ENCODE data around the gene PRR19. TPM values are rescaled to one million over a fixed set of nuclear protein-coding genes. Genes with fewer than 3 reads are reported as not detected.

Gene PRR19
- total and polyA plus RNA-seq, 2 donors (not counting 1 experiment from before 2014, with no cell fraction given): 0.39 to 0.54 TPM

DNA sequence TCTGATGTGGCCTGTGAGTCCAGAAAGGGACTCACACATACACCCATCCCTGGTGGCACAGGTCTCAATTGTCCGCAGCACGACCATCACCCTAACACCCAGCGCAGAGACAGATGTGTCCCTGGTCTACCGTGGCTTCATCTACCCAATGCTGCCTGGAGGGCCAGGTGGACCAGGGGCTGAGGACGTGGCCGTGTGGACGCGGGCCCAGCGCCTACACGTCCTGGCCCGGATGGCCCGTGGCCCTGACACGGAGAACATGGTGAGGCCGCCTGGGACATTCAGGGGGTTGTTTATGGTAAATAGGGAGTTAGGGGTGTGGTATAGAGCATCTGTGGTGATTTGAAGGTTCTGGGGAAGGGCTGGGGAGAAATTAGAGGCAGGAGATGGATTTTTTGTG, 46.3 kb downstream of the PRR19 start:
- Histone ChIP-seq H3K4me1 (ENCODE audit: control insufficient read depth in 2 of 2, insufficient read depth in 2 of 2, low read length in 2 of 2) (peaks cover 0 to 10% of the 10 kb centered on the region in 2 donors), H3K79me2 (ENCODE audit: control insufficient read depth, insufficient read depth, low read length) (no peaks in the 10 kb centered on the region), H4K20me1 (ENCODE audit: control insufficient read depth, insufficient read depth, low read length, poor library complexity, severe bottlenecking) (no peaks in the 10 kb centered on the region), H3K36me3 (replicated peaks in 1 of 2; ENCODE audit: control extremely low read depth in 1 of 2, control insufficient read depth in 1 of 2, extremely low read depth in 1 of 2, insufficient read depth in 2 of 2, low read length in 1 of 2) (peaks cover 0 to 16% of the 10 kb centered on the region in 2 experiments), H2AFZ (ENCODE audit: insufficient read depth, low read depth, low read length, poor library complexity, severe bottlenecking) (no peak overlapping the region), H3K4me3 (ENCODE audit: control extremely low read depth in 1 of 5, extremely low read depth in 1 of 5, insufficient read depth in 1 of 5, low read depth in 2 of 5, low read length in 4 of 5) (no peak overlapping the region), H3K27ac (ENCODE audit: low read length in 2 of 2) (no peak overlapping the region), H3K9me3 (ENCODE audit: control extremely low read depth in 1 of 3, control insufficient read depth in 2 of 3, insufficient read depth in 1 of 3, low read length in 2 of 3) (no peaks in the 10 kb centered on the region), H3K4me2 (replicated peaks; ENCODE audit: low read depth, low read length, poor library complexity, severe bottlenecking) (no peak overlapping the region), H3K27me3 (replicated peaks in 1 of 4; ENCODE audit: control extremely low read depth in 1 of 4, control insufficient read depth in 3 of 4, insufficient read depth in 4 of 4, low read length in 3 of 4) (no peaks in the 10 kb centered on the region), H3K9ac (ENCODE audit: low read length) (no peak overlapping the region)
- WGBS (ENCODE audit: insufficient coverage): 94% methylated on average over 14 of the region's 14 CpGs
- no peak for DNase-seq
- ChIA-PET CTCF (no interaction called here), POLR2A (no interaction called here)
- Mint-ChIP-seq H3K27ac (no peak overlapping the region), H3K4me1 (peaks cover 3% of the 10 kb centered on the region), H3K4me3 (no peak overlapping the region), H3K9me3 (ENCODE audit: insufficient read depth) (no peaks in the 10 kb centered on the region), H3K27me3 (no peaks in the 10 kb centered on the region)
- intact Hi-C loops (cut with micrococcal nuclease): no loop called here
- no peak for ATAC-seq (ENCODE audit: low read depth)
- no peak for TF ChIP-seq EZH2 (IDR thresholded peaks at IDR 0.05; ENCODE audit: borderline replicate concordance, insufficient read depth, low read depth, low read length, poor library complexity, severe bottlenecking)
- TF ChIP-seq, protein P1, sequence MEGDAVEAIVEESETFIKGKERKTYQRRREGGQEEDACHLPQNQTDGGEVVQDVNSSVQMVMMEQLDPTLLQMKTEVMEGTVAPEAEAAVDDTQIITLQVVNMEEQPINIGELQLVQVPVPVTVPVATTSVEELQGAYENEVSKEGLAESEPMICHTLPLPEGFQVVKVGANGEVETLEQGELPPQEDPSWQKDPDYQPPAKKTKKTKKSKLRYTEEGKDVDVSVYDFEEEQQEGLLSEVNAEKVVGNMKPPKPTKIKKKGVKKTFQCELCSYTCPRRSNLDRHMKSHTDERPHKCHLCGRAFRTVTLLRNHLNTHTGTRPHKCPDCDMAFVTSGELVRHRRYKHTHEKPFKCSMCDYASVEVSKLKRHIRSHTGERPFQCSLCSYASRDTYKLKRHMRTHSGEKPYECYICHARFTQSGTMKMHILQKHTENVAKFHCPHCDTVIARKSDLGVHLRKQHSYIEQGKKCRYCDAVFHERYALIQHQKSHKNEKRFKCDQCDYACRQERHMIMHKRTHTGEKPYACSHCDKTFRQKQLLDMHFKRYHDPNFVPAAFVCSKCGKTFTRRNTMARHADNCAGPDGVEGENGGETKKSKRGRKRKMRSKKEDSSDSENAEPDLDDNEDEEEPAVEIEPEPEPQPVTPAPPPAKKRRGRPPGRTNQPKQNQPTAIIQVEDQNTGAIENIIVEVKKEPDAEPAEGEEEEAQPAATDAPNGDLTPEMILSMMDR (IDR thresholded peaks at IDR 0.05): no peak

DNA sequence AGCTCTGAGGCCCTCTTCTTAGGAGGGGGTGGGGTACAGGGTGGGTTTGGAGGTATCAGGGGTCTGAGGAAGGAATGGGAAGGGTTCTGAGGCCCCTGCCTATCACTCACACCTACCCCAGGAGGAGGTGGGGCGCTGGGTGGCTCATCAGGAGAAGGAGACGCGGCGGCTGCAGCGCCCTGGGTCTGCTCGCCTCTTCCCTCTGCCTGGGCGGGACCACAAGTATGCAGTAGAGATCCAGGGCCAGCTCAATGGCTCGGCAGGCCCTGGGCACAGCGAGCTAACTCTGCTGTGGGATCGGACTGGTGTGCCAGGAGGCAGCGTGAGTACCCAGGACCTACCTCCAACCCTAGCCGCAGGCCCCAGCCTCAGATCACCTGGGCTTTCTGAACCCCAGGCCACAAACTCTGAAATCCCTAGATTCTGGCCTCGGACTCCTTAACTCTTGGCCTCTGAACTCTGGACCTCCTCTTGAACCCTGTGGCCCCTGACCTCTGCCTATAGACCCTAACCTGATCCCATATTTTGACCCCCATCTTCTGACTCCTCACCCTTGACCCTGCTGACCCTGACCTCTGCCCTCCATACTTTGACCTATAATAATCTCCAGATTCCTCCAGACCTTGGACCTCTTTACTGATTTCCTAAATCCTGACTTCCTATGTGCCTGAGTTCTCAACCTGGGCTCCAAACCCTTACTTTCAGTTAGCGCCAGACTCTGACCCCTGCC, 47.6 kb downstream of the PRR19 start:
- Mint-ChIP-seq H3K27ac (no peak overlapping the region), H3K4me3 (no peak overlapping the region), H3K9me3 (ENCODE audit: insufficient read depth) (no peaks in the 10 kb centered on the region), H3K4me1 (peaks cover 3% of the 10 kb centered on the region), H3K27me3 (no peaks in the 10 kb centered on the region)
- 96% methylated on average over 8 of the region's 14 CpGs for WGBS (ENCODE audit: insufficient coverage)
- H3K27me3 ChIP-seq (replicated peaks in 1 of 4; ENCODE audit: control extremely low read depth in 1 of 4, control insufficient read depth in 3 of 4, insufficient read depth in 4 of 4, low read length in 3 of 4): no peaks in the 10 kb centered on the region
- H3K9me3 ChIP-seq (ENCODE audit: control extremely low read depth in 1 of 3, control insufficient read depth in 2 of 3, insufficient read depth in 1 of 3, low read length in 2 of 3): no peaks in the 10 kb centered on the region
- no peaks in the 10 kb centered on the region for H4K20me1 ChIP-seq (ENCODE audit: control insufficient read depth, insufficient read depth, low read length, poor library complexity, severe bottlenecking)
- intact Hi-C loops (cut with micrococcal nuclease): no loop called here
- peaks cover 0 to 16% of the 10 kb centered on the region in 2 donors for H3K4me1 ChIP-seq (ENCODE audit: control insufficient read depth in 2 of 2, insufficient read depth in 2 of 2, low read length in 2 of 2)
- no peak overlapping the region for H3K4me3 ChIP-seq (ENCODE audit: control extremely low read depth in 1 of 5, extremely low read depth in 1 of 5, insufficient read depth in 1 of 5, low read depth in 2 of 5, low read length in 4 of 5)
- no peak for DNase-seq
- CTCF ChIA-PET: no interaction called here
- H3K36me3 ChIP-seq (replicated peaks in 1 of 2; ENCODE audit: control extremely low read depth in 1 of 2, control insufficient read depth in 1 of 2, extremely low read depth in 1 of 2, insufficient read depth in 2 of 2, low read length in 1 of 2): peaks cover 0 to 12% of the 10 kb centered on the region in 2 experiments
- no peak for ATAC-seq (ENCODE audit: low read depth)
- H3K27ac ChIP-seq (ENCODE audit: low read length in 2 of 2): no peak overlapping the region
- no peak overlapping the region for H3K4me2 ChIP-seq (replicated peaks; ENCODE audit: low read depth, low read length, poor library complexity, severe bottlenecking)
- H2AFZ ChIP-seq (ENCODE audit: insufficient read depth, low read depth, low read length, poor library complexity, severe bottlenecking): no peak overlapping the region
- no peak overlapping the region for H3K9ac ChIP-seq (ENCODE audit: low read length)
- POLR2A ChIA-PET: no interaction called here
- no peaks in the 10 kb centered on the region for H3K79me2 ChIP-seq (ENCODE audit: control insufficient read depth, insufficient read depth, low read length)
- TF ChIP-seq, protein P1 (IDR thresholded peaks at IDR 0.05): no peak
- TF ChIP-seq EZH2 (IDR thresholded peaks at IDR 0.05; ENCODE audit: borderline replicate concordance, insufficient read depth, low read depth, low read length, poor library complexity, severe bottlenecking): no peak

Data from B cell (primary cell).